Sigmoid colon (tissue), 4 donors: ENCODE results near the gene EN2.

Experiments
- POLR2A ChIP-seq, 2 donors: fragments of 450-650 bp; IDR thresholded peaks; one replicate each; pipeline ENCODE4 v1.6.1; 2016; ENCODE audit warnings: antibody characterized with exemption in 2 of 2, mild to moderate bottlenecking in 2 of 2, moderate library complexity in 2 of 2
- POLR2AphosphoS5 ChIP-seq, 4 donors: sonication (generic); formaldehyde crosslinking; IDR thresholded peaks; one replicate each; pipeline ENCODE4 v1.6.1; 2017; ENCODE audit warnings: antibody characterized with exemption in 4 of 4
- TF ChIP-seq, protein P1 (sequence below), 4 experiments: fragments of 450-650 bp in 3 of 4; fragments of 200-600 bp in 1 of 4; IDR thresholded peaks; one replicate each; pipeline ENCODE4 v1.5.1; 2016 to 2019; ENCODE audit warnings: antibody characterized with exemption in 4 of 4, mild to moderate bottlenecking in 3 of 4, moderate library complexity in 2 of 4

DNA sequence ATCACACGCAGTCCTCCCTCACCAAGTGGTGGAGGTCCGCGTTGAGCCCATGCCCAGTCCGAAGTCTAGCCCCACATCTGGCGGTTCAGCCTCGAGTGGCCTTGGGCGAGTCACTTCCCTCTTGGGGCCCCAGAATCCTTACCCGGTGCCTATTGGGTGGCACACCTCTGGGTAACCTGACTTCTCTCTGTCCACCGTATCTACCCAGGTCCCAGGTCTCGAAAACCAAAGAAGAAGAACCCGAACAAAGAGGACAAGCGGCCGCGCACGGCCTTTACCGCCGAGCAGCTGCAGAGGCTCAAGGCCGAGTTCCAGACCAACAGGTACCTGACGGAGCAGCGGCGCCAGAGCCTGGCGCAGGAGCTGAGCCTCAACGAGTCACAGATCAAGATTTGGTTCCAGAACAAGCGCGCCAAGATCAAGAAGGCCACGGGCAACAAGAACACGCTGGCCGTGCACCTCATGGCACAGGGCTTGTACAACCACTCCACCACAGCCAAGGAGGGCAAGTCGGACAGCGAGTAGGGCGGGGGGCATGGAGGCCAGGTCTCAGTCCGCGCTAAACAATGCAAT, 4.3 kb downstream of the EN2 start:
- TF ChIP-seq POLR2A (IDR thresholded peaks at IDR 0.05) (no peak), POLR2AphosphoS5 (IDR thresholded peaks at IDR 0.05) (no peak)
- TF ChIP-seq, protein P1, sequence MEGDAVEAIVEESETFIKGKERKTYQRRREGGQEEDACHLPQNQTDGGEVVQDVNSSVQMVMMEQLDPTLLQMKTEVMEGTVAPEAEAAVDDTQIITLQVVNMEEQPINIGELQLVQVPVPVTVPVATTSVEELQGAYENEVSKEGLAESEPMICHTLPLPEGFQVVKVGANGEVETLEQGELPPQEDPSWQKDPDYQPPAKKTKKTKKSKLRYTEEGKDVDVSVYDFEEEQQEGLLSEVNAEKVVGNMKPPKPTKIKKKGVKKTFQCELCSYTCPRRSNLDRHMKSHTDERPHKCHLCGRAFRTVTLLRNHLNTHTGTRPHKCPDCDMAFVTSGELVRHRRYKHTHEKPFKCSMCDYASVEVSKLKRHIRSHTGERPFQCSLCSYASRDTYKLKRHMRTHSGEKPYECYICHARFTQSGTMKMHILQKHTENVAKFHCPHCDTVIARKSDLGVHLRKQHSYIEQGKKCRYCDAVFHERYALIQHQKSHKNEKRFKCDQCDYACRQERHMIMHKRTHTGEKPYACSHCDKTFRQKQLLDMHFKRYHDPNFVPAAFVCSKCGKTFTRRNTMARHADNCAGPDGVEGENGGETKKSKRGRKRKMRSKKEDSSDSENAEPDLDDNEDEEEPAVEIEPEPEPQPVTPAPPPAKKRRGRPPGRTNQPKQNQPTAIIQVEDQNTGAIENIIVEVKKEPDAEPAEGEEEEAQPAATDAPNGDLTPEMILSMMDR (IDR thresholded peaks at IDR 0.05) = no peak
